ENCODE results near the gene GABRA4.

GABRA4 gene

DNA sequence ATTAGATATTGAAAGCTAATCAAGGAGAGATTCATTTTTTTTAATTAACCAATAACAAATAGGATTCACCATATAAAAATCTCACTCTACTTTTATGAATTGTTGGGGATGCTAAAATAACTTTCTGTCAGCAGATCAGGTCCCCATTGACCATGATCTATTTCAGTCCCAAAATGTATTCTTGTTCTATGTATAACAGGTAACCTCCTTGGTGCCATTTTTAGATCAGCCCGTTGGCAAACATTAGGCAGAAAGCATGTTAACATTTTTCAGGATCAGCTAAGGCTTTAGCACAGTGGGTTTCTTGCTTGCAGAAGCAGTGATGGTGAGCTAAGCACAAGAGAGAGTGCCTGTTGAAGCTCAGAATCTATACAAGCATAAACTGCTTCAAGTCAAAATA is 43.6 kb downstream of the GABRA4 start:
- H3K4me3 Mint-ChIP-seq: no peak overlapping the region
- DNase-seq: no peak
- no peaks in the 10 kb centered on the region for H3K36me3 Mint-ChIP-seq (ENCODE audit: low read depth)
- no peak overlapping the region for H3K27ac Mint-ChIP-seq
- TF ChIP-seq, protein P1, sequence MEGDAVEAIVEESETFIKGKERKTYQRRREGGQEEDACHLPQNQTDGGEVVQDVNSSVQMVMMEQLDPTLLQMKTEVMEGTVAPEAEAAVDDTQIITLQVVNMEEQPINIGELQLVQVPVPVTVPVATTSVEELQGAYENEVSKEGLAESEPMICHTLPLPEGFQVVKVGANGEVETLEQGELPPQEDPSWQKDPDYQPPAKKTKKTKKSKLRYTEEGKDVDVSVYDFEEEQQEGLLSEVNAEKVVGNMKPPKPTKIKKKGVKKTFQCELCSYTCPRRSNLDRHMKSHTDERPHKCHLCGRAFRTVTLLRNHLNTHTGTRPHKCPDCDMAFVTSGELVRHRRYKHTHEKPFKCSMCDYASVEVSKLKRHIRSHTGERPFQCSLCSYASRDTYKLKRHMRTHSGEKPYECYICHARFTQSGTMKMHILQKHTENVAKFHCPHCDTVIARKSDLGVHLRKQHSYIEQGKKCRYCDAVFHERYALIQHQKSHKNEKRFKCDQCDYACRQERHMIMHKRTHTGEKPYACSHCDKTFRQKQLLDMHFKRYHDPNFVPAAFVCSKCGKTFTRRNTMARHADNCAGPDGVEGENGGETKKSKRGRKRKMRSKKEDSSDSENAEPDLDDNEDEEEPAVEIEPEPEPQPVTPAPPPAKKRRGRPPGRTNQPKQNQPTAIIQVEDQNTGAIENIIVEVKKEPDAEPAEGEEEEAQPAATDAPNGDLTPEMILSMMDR (IDR thresholded peaks at IDR 0.05): no peak
- H3K4me1 Mint-ChIP-seq: no peaks in the 10 kb centered on the region
- H3K9me3 Mint-ChIP-seq: no peaks in the 10 kb centered on the region
- H3K27me3 Mint-ChIP-seq (ENCODE audit: low read depth, poor library complexity): peaks cover 3% of the 10 kb centered on the region

DNA sequence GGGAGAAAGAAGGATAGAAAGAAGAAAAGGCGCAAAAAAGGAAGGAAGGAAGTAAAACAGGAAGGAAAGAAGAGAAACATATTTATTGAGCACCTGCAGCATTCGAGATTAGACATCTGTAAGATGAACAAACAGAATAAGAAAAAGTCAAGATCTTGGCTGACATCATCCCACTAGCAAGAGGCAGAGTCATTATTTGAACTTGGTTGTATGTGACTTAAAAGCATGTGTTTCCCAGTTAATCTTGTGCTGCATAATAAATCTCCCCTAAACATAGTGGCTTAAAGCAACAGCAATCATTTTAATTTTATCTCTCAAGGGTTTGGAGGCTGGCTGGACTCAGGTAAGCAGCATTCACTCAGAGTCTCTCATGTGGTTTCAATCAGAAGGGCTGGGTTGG is 45.8 kb downstream of the GABRA4 start:
- TF ChIP-seq, protein P1 (IDR thresholded peaks at IDR 0.05): no peak
- Mint-ChIP-seq H3K36me3 (ENCODE audit: low read depth) (no peaks in the 10 kb centered on the region), H3K27me3 (ENCODE audit: low read depth, poor library complexity) (no peaks in the 10 kb centered on the region), H3K4me3 (no peak overlapping the region), H3K27ac (no peak overlapping the region), H3K9me3 (no peaks in the 10 kb centered on the region), H3K4me1 (no peaks in the 10 kb centered on the region)
- DNase-seq: no peak

DNA sequence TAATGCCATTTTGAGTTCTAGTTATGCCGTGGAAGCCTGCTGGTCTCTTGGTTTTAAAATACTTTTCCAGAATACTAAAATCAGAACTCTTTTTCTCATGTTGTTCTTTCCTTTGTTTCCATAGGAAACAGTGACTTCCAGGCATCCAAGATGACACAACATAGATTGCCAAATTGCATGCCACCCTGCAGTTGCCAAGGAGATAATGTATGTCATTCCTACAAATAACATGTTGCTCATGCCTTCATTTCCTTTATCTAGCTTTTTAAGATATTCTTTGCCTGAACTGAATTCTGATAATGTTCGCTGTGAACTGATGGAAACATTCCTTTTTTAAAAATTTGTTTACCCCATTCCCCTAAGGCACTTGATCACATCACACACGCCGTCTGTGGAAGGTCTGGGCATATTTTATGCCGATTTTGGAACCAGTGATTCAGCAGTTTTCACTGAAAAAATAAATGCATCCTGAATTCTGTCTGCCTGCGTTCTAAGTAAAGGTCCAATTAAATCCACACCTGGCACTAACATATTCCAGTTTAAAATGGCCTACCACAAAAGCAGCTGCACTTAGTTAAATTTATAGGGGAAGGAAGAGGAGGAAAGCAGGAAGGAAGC is 46.4 kb downstream of the GABRA4 start:
- no peak overlapping the region for H3K27ac Mint-ChIP-seq
- H3K4me3 Mint-ChIP-seq: no peak overlapping the region
- no peaks in the 10 kb centered on the region for H3K4me1 Mint-ChIP-seq

DNA sequence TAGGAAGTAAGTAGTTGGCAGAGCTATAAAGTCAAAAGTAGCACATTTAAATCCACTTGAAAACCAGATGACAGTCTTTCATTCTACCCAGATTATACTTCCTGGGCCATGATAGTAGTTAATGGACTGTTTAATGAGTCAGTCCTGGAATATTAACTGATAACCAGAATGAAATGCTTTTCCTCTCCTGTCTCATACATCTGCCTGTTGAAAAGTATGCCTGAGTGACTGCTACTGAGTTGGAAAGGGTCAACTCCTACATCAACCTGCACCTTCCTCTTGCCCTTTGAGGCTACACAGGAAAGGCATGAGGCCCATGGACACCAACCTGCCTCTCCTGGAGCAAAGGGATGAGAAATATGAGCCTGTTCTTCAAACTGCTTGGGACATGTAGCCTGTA is 48.3 kb downstream of the GABRA4 start:
- no peak overlapping the region for H3K4me3 Mint-ChIP-seq
- no peaks in the 10 kb centered on the region for H3K9me3 Mint-ChIP-seq
- TF ChIP-seq, protein P1 (IDR thresholded peaks at IDR 0.05): no peak
- no peaks in the 10 kb centered on the region for H3K27me3 Mint-ChIP-seq (ENCODE audit: low read depth, poor library complexity)
- no peak overlapping the region for H3K27ac Mint-ChIP-seq
- no peaks in the 10 kb centered on the region for H3K36me3 Mint-ChIP-seq (ENCODE audit: low read depth)
- no peak for DNase-seq
- no peaks in the 10 kb centered on the region for H3K4me1 Mint-ChIP-seq

More for the DNA sequence above, 46.4 kb downstream of the GABRA4 start:
- no peaks in the 10 kb centered on the region for H3K36me3 Mint-ChIP-seq (ENCODE audit: low read depth)
- no peak for DNase-seq
- H3K27me3 Mint-ChIP-seq (ENCODE audit: low read depth, poor library complexity): no peaks in the 10 kb centered on the region
- H3K9me3 Mint-ChIP-seq: no peaks in the 10 kb centered on the region
- TF ChIP-seq, protein P1 (IDR thresholded peaks at IDR 0.05): no peak

DNA sequence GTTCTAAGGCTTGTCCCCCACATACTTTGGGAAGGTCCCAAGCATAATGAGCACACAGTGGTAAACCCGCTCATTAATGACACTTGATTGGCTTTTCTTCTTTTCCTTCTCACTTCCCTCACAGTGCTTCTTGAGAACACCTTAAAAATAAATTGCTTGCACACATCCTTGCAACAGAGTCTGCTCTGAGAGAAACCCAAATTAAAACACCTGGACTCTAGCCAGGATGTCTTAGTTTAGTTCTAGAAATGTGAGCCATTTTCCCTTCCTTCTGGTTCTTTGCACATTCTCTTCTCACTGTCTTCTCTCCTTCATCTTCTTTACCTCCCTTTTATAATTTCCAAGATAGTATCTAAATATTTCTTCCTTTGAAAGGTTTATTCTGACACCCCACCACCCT is 49.0 kb downstream of the GABRA4 start:
- no peak overlapping the region for H3K4me3 Mint-ChIP-seq
- no peak overlapping the region for H3K27ac Mint-ChIP-seq
- H3K9me3 Mint-ChIP-seq: no peaks in the 10 kb centered on the region
- no peak for DNase-seq
- H3K4me1 Mint-ChIP-seq: no peaks in the 10 kb centered on the region
- TF ChIP-seq, protein P1 (IDR thresholded peaks at IDR 0.05): no peak
- H3K27me3 Mint-ChIP-seq (ENCODE audit: low read depth, poor library complexity): no peaks in the 10 kb centered on the region
- H3K36me3 Mint-ChIP-seq (ENCODE audit: low read depth): no peaks in the 10 kb centered on the region

DNA sequence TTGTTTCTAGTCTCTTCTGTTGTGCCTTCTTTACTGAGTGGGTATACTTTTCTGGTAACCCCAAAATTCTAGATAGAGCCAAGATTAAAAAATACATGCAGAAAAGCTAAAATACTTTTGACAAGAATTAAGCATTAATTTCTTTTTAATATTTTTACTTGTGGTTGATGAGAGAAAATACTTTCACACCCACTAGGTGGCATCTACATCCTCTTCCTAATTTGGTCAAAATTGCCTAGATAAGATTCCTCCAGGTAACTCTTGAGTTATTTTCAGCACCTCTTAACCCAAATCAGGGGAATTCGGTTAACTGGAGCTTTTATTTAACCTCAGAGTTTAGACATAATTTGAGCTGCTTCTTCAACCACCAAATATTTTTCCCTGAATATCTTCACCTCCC is 55.9 kb downstream of the GABRA4 start:
- Mint-ChIP-seq H3K4me1 (no peaks in the 10 kb centered on the region), H3K27ac (no peak overlapping the region), H3K27me3 (ENCODE audit: low read depth, poor library complexity) (peaks cover 4% of the 10 kb centered on the region), H3K4me3 (no peak overlapping the region), H3K36me3 (ENCODE audit: low read depth) (no peaks in the 10 kb centered on the region), H3K9me3 (no peaks in the 10 kb centered on the region)
- DNase-seq: no peak
- TF ChIP-seq, protein P1 (IDR thresholded peaks at IDR 0.05): no peak

All from nephron progenitor cell (in vitro differentiated cells).